Skeletal muscle satellite cell (primary cell): ENCODE data around the gene AUTS2.
A peak's percentile ranks its signal among the peaks of the same experiment; 100 is the strongest.

ENCODE experiments used
- H3K27me3 ChIP-seq: 2 replicates; pipeline ENCODE4 v1.7.0; 2013; ENCODE audit warnings: low read length; ENCODE audit not compliant: control insufficient read depth, insufficient read depth
- H3K36me3 ChIP-seq: 2 replicates; pipeline ENCODE4 v1.7.0; 2013; ENCODE audit warnings: mild to moderate bottlenecking, control low read depth, low read length; ENCODE audit not compliant: insufficient read depth
- H3K4me1 ChIP-seq: 2 replicates; pipeline ENCODE4 v1.7.0; 2013; ENCODE audit warnings: low read length; ENCODE audit not compliant: control insufficient read depth, insufficient read depth
- H3K4me2 ChIP-seq: 2 replicates; pipeline ENCODE4 v1.7.0; 2013; ENCODE audit warnings: mild to moderate bottlenecking, low read length
- H3K4me3 ChIP-seq: 2 replicates; pipeline ENCODE4 v1.7.0; 2013; ENCODE audit warnings: low read length
- H3K9ac ChIP-seq: 2 replicates; pipeline ENCODE4 v1.7.0; 2013; ENCODE audit warnings: mild to moderate bottlenecking, low read depth, low read length, moderate library complexity
- H3K9me3 ChIP-seq: replicated peaks from 2 replicates; pipeline ENCODE4 v1.7.0; 2013; ENCODE audit warnings: mild to moderate bottlenecking, control low read depth, low read length

Gene AUTS2

DNA sequence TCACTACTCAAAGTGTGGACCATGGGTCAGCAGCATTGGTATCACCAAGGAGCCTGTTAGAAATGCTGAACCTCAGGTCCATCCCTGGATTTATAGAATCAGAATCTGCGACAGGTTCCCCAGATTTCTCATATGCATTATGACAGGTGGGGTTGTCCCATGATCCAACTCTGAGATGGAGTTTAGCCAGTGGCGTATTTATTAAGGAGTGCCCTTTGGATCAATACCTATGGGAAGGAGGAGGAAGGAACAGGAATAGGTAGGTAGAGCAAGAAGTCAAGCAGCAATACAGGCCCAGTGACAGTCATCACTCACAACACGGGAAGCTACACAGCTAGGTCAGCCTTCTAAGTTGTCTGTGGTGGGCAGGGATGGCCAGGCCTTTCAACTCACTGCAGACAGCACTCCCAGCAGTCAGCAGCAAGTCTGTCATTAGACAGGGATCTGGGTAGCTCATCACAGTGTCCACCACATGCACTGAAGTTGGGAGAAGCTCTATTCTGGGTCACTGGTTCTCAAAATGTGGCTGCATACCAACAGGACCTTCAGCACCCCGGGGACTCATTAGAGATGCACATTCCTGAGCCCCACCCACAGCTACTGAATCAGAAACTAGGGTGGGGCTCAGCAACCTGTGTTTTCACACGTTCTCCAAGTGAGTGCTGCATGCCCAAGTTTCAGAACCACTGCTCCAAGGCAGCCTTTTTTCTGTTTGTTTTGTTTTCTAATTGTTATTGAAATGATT, 1001.3 kb downstream of the AUTS2 start:
- no peaks in the 10 kb centered on the region for H3K9me3 ChIP-seq
- no peaks in the 10 kb centered on the region for H3K4me1 ChIP-seq
- H3K27me3 ChIP-seq, result peaks cover 34% of the 10 kb centered on the region
- no peaks in the 10 kb centered on the region for H3K36me3 ChIP-seq
- no peak overlapping the region for H3K4me2 ChIP-seq
- no peak overlapping the region for H3K9ac ChIP-seq
- no peak overlapping the region for H3K4me3 ChIP-seq

DNA sequence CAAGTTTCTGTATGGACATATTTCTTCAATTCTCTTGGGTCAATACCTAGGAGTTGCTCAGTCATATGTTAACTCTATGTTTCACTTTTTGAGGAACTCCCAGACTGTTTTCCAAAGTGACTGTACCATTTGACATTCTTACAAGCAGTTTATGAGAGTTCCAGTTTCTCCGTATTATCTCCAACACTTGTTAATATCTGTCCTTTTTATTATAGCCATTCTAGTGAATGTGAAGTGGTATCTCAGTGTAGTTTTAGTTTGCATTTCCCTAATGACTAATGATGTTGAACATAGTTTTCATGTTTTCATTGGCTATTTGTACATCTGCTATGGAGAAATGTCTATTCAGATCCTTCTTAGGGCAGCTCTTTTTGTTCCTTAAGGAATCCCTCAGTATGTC, 1002.7 kb downstream of the AUTS2 start:
- Histone ChIP-seq H3K9ac (no peak overlapping the region), H3K4me2 (no peak overlapping the region), H3K9me3 (no peaks in the 10 kb centered on the region), H3K4me3 (no peak overlapping the region), H3K4me1 (no peaks in the 10 kb centered on the region), H3K36me3 (no peaks in the 10 kb centered on the region), H3K27me3 (peaks cover 30% of the 10 kb centered on the region)

DNA sequence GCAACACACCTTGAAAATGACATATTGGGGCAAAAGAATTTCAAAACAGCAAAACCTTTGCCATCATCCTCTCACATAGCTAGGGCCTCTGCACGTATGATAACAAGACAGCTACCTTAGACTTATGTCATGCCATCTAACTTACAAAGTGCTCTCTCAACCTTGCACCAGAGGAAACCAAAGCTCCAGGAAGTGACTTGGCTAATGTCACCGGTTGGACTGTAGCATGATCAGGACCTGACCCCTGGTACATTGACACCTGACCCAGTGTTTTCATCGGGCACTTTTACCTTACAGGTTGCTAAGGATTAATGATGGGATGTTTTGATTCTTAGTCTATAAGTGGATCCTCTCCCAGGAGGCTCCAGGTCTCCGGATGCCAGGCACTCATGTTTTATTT, 1003.8 kb downstream of the AUTS2 start:
- H3K9ac ChIP-seq, result no peak overlapping the region
- no peak overlapping the region for H3K4me3 ChIP-seq
- H3K36me3 ChIP-seq, result no peaks in the 10 kb centered on the region
- H3K4me2 ChIP-seq, result no peak overlapping the region
- no peaks in the 10 kb centered on the region for H3K4me1 ChIP-seq
- H3K9me3 ChIP-seq, result no peaks in the 10 kb centered on the region
- H3K27me3 ChIP-seq, result peaks cover 20% of the 10 kb centered on the region

DNA sequence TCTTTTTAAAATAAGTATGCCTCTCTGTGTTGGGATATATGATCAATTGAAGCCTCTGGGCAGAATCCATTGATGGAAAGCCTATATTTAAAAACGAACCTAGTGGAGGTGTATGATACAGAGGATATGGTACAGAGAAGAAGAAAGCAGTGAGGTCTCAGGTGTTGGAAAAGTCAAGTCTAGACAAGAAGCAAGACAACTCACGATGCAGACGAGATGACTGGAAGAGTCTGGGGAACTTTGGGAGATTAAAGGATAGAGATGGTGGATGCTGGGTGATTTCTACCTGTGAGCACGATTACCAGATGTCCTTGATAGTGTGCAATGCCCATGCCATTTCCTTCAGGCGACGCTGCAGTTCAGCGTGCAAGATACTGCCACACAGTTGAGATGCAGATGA, 1009.0 kb downstream of the AUTS2 start:
- H3K4me3 ChIP-seq, result no peak overlapping the region
- no peaks in the 10 kb centered on the region for H3K36me3 ChIP-seq
- H3K4me2 ChIP-seq, result no peak overlapping the region
- H3K9ac ChIP-seq, result no peak overlapping the region
- H3K27me3 ChIP-seq, result no peaks in the 10 kb centered on the region
- H3K9me3 ChIP-seq, result no peaks in the 10 kb centered on the region
- no peaks in the 10 kb centered on the region for H3K4me1 ChIP-seq

DNA sequence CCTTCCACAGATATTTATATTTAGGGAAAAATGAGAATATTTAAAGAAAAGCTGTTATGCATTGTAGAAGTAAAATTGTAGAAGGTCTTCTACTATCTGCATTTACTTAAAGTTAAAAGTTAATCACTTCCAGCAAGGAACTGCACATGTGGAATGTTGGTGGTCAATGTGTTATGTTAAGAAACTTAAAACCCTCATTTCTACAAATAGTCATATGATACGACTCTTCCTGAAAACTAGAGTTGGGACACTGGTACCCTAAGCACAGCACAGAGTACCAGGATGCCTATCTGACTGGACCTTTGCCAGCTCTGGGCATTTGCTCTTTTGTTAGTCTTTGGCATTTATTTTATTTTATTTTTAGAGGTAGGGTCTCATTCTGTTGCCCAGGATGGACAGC, 1009.5 kb downstream of the AUTS2 start:
- no peaks in the 10 kb centered on the region for H3K4me1 ChIP-seq
- no peak overlapping the region for H3K9ac ChIP-seq
- no peaks in the 10 kb centered on the region for H3K27me3 ChIP-seq
- H3K9me3 ChIP-seq, result no peaks in the 10 kb centered on the region
- H3K4me2 ChIP-seq, result no peak overlapping the region
- no peaks in the 10 kb centered on the region for H3K36me3 ChIP-seq
- no peak overlapping the region for H3K4me3 ChIP-seq

DNA sequence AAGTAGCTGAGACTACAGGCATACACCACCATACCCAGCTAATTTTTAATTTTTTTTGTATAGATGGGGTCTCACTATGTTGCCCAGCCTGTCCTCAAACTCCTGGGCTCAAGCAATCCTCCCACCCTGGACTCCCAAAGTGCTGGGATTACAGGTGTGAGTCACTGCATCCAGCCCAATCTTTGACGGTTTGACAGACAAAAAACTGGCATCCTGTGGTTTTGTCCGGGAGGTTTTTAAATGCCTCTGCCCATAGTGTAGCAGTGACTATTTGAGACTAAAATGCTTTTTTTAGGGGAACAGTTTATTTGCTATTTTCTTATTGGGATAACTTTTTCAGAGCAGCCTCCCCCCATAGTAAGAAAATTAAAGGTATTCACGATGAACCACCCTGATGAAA, 1010.0 kb downstream of the AUTS2 start:
- no peaks in the 10 kb centered on the region for H3K9me3 ChIP-seq
- no peak overlapping the region for H3K9ac ChIP-seq
- H3K4me1 ChIP-seq, result no peaks in the 10 kb centered on the region
- no peak overlapping the region for H3K4me3 ChIP-seq
- H3K36me3 ChIP-seq, result no peaks in the 10 kb centered on the region
- no peaks in the 10 kb centered on the region for H3K27me3 ChIP-seq
- no peak overlapping the region for H3K4me2 ChIP-seq

DNA sequence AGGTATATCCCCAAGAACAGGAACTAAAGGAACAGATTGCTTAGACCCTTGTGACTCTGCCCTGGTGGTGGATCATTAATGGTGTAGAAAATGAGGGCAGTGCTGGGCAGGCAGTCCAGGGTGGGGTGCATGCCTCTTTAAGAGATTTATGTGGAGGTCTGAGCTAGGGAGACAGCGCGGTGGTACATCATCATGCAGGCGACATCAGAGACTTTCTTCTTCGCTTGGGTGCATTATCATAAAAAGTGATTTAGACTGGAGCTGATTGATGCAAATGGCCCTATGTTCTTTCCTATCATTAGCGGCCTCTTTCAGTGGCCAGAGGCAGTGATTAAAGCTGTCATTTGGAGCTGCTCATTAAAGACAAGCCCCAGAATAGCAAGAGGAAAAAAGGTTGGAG, 1014.5 kb downstream of the AUTS2 start:
- no peaks in the 10 kb centered on the region for H3K9me3 ChIP-seq
- no peaks in the 10 kb centered on the region for H3K27me3 ChIP-seq
- H3K4me2 ChIP-seq, result no peak overlapping the region
- no peaks in the 10 kb centered on the region for H3K36me3 ChIP-seq
- no peak overlapping the region for H3K4me3 ChIP-seq
- H3K9ac ChIP-seq, result no peak overlapping the region
- peaks cover 9% of the 10 kb centered on the region for H3K4me1 ChIP-seq

DNA sequence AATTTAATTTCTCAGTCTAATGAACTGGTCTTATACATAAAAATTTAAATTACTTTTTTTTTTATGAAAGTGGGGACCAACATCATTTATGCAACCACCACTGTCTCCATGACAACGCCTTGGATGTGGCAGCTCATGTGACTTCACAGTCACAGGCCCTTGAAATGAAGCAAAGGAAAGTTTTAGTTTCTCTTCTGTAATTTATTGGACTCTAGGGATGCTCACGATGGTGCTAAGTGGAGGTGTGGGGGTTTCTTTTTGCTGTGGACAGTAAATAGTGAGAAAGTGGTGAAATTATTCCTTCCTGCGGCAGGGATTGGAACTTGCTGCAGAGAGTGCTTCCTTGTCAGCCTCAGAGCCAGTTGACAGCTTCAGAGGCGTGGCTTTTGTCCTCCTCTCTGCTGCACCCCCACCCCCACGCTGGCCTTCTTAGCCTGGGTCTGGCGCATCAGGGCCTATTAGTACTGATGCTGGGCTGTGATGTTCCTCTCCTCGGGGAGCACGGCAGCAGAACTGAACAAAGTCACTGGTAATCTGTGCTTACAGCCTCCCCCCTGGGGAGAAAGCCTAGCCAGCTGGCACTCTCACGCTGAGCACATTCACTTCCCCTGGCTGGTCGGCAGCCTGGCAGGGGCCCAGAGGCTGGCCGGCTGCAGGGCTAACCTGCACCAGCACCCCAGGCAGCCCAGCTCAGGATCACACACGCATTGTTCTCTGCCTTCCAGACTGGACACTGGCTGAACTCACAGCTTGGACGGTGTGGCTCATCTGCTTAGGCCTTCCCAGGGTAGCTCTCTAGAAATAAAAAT, 1016.2 kb downstream of the AUTS2 start:
- Histone ChIP-seq H3K27me3 (no peaks in the 10 kb centered on the region), H3K4me3 (peak overlapping the region; percentile 2), H3K9me3 (no peaks in the 10 kb centered on the region), H3K36me3 (no peaks in the 10 kb centered on the region), H3K4me1 (peaks cover 9% of the 10 kb centered on the region), H3K4me2 (peak overlapping the region; percentile 48), H3K9ac (no peak overlapping the region)

DNA sequence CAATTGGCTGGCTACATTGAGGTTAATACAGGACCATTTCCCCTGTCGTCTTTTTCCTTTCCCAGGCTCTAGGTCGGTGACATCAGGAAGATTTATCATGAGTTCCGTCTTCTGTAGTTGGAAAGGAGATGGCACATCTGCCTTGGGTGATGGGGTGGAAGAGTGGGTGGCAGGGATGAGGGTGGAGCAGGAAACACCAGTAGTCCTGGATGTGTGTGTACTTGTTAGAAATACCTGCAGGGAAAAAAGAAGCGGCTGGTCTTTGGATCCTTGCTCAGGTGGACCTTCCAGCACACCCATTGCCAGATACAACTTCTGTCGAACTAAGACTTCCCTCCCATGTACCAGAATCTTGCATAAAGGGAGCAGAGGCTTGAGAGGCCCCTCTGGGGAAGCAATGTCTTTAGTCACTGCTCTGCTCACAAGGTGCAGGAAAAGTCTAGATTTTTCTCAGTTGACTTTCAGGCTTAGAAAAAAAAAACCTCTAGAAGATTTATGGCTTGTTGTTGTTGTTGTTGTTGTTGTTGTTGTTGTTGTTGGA, 1016.9 kb downstream of the AUTS2 start:
- Histone ChIP-seq H3K4me2 (peak overlapping the region; percentile 48), H3K4me1 (peaks cover 9% of the 10 kb centered on the region), H3K9ac (no peak overlapping the region), H3K4me3 (no peak overlapping the region), H3K27me3 (no peaks in the 10 kb centered on the region), H3K9me3 (no peaks in the 10 kb centered on the region), H3K36me3 (no peaks in the 10 kb centered on the region)

DNA sequence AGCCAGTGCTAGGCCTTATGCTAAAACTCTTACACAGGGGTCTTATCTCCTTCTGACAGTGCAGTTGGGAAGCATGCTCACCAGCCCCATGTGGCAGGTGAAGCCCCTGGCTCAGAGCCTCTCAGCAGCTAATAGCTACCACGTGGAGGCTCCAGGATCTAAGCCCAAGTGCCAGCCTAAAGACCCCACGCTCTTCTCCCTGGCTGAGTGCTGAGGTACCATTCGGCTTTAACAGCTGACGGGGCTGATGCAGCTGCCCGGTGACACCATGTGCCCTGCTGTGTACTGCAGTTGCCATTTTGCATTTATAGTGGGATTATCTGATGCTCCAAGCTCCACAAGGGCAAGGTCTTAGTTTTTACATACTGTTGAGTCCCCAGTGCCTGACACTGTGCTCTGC, 1017.9 kb downstream of the AUTS2 start:
- H3K27me3 ChIP-seq, result no peaks in the 10 kb centered on the region
- no peak overlapping the region for H3K4me2 ChIP-seq
- no peak overlapping the region for H3K9ac ChIP-seq
- peaks cover 9% of the 10 kb centered on the region for H3K4me1 ChIP-seq
- no peaks in the 10 kb centered on the region for H3K36me3 ChIP-seq
- H3K4me3 ChIP-seq, result no peak overlapping the region
- H3K9me3 ChIP-seq, result no peaks in the 10 kb centered on the region

DNA sequence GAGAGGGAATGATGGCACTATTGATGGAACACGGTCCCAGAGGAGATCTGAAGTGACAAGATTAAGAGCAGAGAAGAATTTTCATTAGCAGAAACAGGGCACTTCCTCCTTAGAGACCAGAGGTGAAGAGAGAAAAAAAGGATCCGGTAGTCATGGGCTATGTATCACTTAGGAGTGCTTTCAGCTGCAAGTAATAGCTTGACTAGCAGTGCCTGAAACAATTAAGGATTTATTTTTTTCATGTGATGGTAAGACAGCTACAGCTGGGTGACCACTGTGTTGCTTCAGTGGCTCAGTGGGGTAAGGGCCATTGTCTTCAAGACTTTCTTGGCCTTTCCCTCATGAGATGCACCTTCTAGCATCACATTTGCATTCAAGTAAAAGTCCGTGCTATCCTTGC, 1018.5 kb downstream of the AUTS2 start:
- Histone ChIP-seq H3K27me3 (no peaks in the 10 kb centered on the region), H3K9me3 (no peaks in the 10 kb centered on the region), H3K9ac (no peak overlapping the region), H3K4me1 (peaks cover 9% of the 10 kb centered on the region), H3K36me3 (no peaks in the 10 kb centered on the region), H3K4me2 (no peak overlapping the region), H3K4me3 (no peak overlapping the region)
